T-helper 9 cell (primary cell): ENCODE results near the gene NAGPA.

ENCODE experiments used
- DNase-seq: peaks from one replicate; pipeline ENCODE4 v3.0.0-alpha.2; 2020

The NAGPA gene

GRCh38 chr16:5001571-5001970 is 32.2 kb downstream of the NAGPA start:
- no peak for DNase-seq

- DNase-seq = no peak
Measured at GRCh38 chr16:5000573-5001001, 33.1 kb downstream of the NAGPA start.

GRCh38 chr16:4994719-4995434 is 38.9 kb downstream of the NAGPA start:
- no peak for DNase-seq

- no peak for DNase-seq
Measured at GRCh38 chr16:4991754-4992153, 42.0 kb downstream of the NAGPA start.

GRCh38 chr16:4990415-4990814 is 43.3 kb downstream of the NAGPA start:
- DNase-seq = no peak

- DNase-seq = no peak
Measured at GRCh38 chr16:4989391-4990006, 44.2 kb downstream of the NAGPA start.

- no peak for DNase-seq
Measured at GRCh38 chr16:4988647-4989046, 45.1 kb downstream of the NAGPA start.

- no peak for DNase-seq
Measured at GRCh38 chr16:4987580-4988374, 46.0 kb downstream of the NAGPA start.

- DNase-seq = no peak
Measured at GRCh38 chr16:4987250-4987579, 46.5 kb downstream of the NAGPA start.

- DNase-seq = no peak
Measured at GRCh38 chr16:4984174-4984990, 49.4 kb downstream of the NAGPA start.

- no peak for DNase-seq
Measured at GRCh38 chr16:4982056-4982867, 51.5 kb downstream of the NAGPA start.

GRCh38 chr16:4981473-4981872 is 52.3 kb downstream of the NAGPA start:
- no peak for DNase-seq

- DNase-seq = no peak
Measured at GRCh38 chr16:4980691-4981090, 53.0 kb downstream of the NAGPA start.

GRCh38 chr16:4979736-4980660 is 53.7 kb downstream of the NAGPA start:
- DNase-seq = no peak

- no peak for DNase-seq
Measured at GRCh38 chr16:4979164-4979563, 54.6 kb downstream of the NAGPA start.

GRCh38 chr16:4976611-4977145 is 57.1 kb downstream of the NAGPA start:
- DNase-seq = no peak

- no peak for DNase-seq
Measured at GRCh38 chr16:4976079-4976478, 57.7 kb downstream of the NAGPA start.
